GM12892 (cell line): Measurements from ENCODE around the gene STEAP4.

Source experiments
- POLR2A ChIP-seq: IDR thresholded peaks from 2 replicates; pipeline ENCODE4 v1.6.1; 2011; ENCODE audit warnings: low read depth, low read length, control low read depth
- POLR2AphosphoS5 ChIP-seq: IDR thresholded peaks from 2 replicates; pipeline ENCODE4 v1.6.1; 2011; ENCODE audit warnings: low read depth, low read length, control low read depth
- TAF1 ChIP-seq: IDR thresholded peaks from 2 replicates; pipeline ENCODE4 v1.6.1; 2011; ENCODE audit warnings: low read depth, mild to moderate bottlenecking, control low read depth, low read length, borderline replicate concordance

- no peak for TF ChIP-seq TAF1
- no peak for TF ChIP-seq POLR2A
- no peak for TF ChIP-seq POLR2AphosphoS5
These were observed 66.8 kb downstream of the STEAP4 start for GRCh38 chr7:88239852-88240251.
